Lower lobe of right lung (tissue), 2 donors: ENCODE measurements around the gene FOXF1. TPM values are rescaled to one million over a fixed set of nuclear protein-coding genes. Genes with fewer than 3 reads are reported as not detected.
A peak's percentile ranks its signal among the peaks of the same experiment; 100 is the strongest.

ENCODE experiments used
- ATAC-seq, 2 donors: fragments of 200-7000 bp; cut with Tn5 transposase; one replicate each; pipeline ENCODE4 v1.9.1; 2020 to 2022; ENCODE audit warnings: mild to moderate bottlenecking in 2 of 2, moderate library complexity in 2 of 2
- DNase-seq: peaks from one replicate; pipeline ENCODE4 v3.0.0-alpha.2; 2020
- H3K27ac ChIP-seq: fragments of 200-600 bp; one replicate; pipeline ENCODE4 v1.8.0; 2022
- H3K27me3 ChIP-seq: fragments of 200-600 bp; one replicate; pipeline ENCODE4 v1.8.0; 2022; ENCODE audit warnings: low read depth
- H3K36me3 ChIP-seq: fragments of 200-600 bp; one replicate; pipeline ENCODE4 v1.8.0; 2022; ENCODE audit warnings: mild to moderate bottlenecking
- H3K4me1 ChIP-seq: fragments of 200-600 bp; one replicate; pipeline ENCODE4 v1.8.0; 2022
- H3K4me3 ChIP-seq: fragments of 200-600 bp; one replicate; pipeline ENCODE4 v1.8.0; 2022; ENCODE audit warnings: mild to moderate bottlenecking
- H3K9me3 ChIP-seq: fragments of 200-600 bp; one replicate; pipeline ENCODE4 v1.8.0; 2022
- CTCF ChIP-seq: fragments of 200-600 bp; IDR thresholded peaks from one replicate; pipeline ENCODE4 v1.8.0; 2022; ENCODE audit warnings: antibody characterized with exemption, mild to moderate bottlenecking
- intact Hi-C: fragments of 100-400 bp; cut with DNase I; formaldehyde crosslinking; loops from one replicate; pipeline ENCODE4 v1.11.0; 2022
- total RNA-seq: library from RNA; stranded (reverse); fragmentation: NEBNext Ultra II Directional; extraction: Animal tissue kit (Norgen Biotek cat#: 25700); gene quantifications from one replicate; pipeline ENCODE4 v1.2.1, GENCODE V29; 2021
- donor health status: DM: no; HTN: yes; CAD: no; lungs with severe emphysema.

FOXF1 gene
- total RNA-seq, 1 donor from 2014 or later, result 31.2 TPM

- no peaks in the 10 kb centered on the region for H3K9me3 ChIP-seq
- no peak for ATAC-seq
- intact Hi-C loops, result no loop called here
- H3K36me3 ChIP-seq, result no peaks in the 10 kb centered on the region
- DNase-seq, result no peak
- H3K4me3 ChIP-seq, result peak overlapping the region; percentile 66
- H3K27me3 ChIP-seq, result peaks cover 83% of the 10 kb centered on the region
- TF ChIP-seq CTCF, result no peak
- peak overlapping the region; percentile 89 for H3K27ac ChIP-seq
- H3K4me1 ChIP-seq, result peaks cover 26% of the 10 kb centered on the region
These were observed 2.6 kb downstream of the FOXF1 start for GRCh38 chr16:86512860-86513470.

GRCh38 chr16:86513471-86514277 lies 3.3 kb downstream of the FOXF1 start:
- intact Hi-C loops, result no loop called here

GRCh38 chr16:86514481-86515376 lies 4.4 kb downstream of the FOXF1 start:
- TF ChIP-seq CTCF, result no peak
- H3K9me3 ChIP-seq, result no peaks in the 10 kb centered on the region
- H3K4me1 ChIP-seq, result peaks cover 15% of the 10 kb centered on the region
- peak overlapping the region; percentile 66 for H3K4me3 ChIP-seq
- H3K27me3 ChIP-seq, result peaks cover 73% of the 10 kb centered on the region
- intact Hi-C loops, result no loop called here
- DNase-seq (no peak), ATAC-seq (no peak)
- no peaks in the 10 kb centered on the region for H3K36me3 ChIP-seq
- peak overlapping the region; percentile 89 for H3K27ac ChIP-seq

More at GRCh38 chr16:86513471-86514277, 3.3 kb downstream of the FOXF1 start:
- H3K27ac ChIP-seq, result peak overlapping the region; percentile 89
- peaks cover 76% of the 10 kb centered on the region for H3K27me3 ChIP-seq
- no peak for TF ChIP-seq CTCF
- ATAC-seq, result no peak
- no peaks in the 10 kb centered on the region for H3K9me3 ChIP-seq
- peak overlapping the region; percentile 66 for H3K4me3 ChIP-seq
- H3K4me1 ChIP-seq, result peaks cover 19% of the 10 kb centered on the region
- no peaks in the 10 kb centered on the region for H3K36me3 ChIP-seq
- no peak for DNase-seq

GRCh38 chr16:86515413-86515776 lies 5.1 kb downstream of the FOXF1 start:
- peak overlapping the region; percentile 66 for H3K4me3 ChIP-seq
- DNase-seq (no peak), ATAC-seq (no peak)
- H3K9me3 ChIP-seq, result no peaks in the 10 kb centered on the region
- H3K36me3 ChIP-seq, result no peaks in the 10 kb centered on the region
- H3K4me1 ChIP-seq, result peaks cover 16% of the 10 kb centered on the region
- H3K27me3 ChIP-seq, result peaks cover 75% of the 10 kb centered on the region
- no peak for TF ChIP-seq CTCF
- intact Hi-C loops, result no loop called here
- H3K27ac ChIP-seq, result peak overlapping the region; percentile 89
